Activated T-helper 2 cell treated with anti-CD3 and anti-CD28 coated beads, Interferon-gamma antibody, Interleukin-2, Interleukin-4, amounts not matched to agents 10 μg/mL and 5 μg/mL and 100 μg/mL, durations not matched to agents 14 hours and 24 hours and 36 hours (primary cell): Measurements from ENCODE around the gene FANCI. TPM values are rescaled to one million over a fixed set of nuclear protein-coding genes. Genes with fewer than 3 reads are reported as not detected.
A peak's percentile ranks its signal among the peaks of the same experiment; 100 is the strongest.

ENCODE experiments used
- DNase-seq: peaks from one replicate; pipeline ENCODE4 v3.0.0; 2021; ENCODE audit warnings: low spot score
- H3K27ac Mint-ChIP-seq: one replicate; pipeline ENCODE4 v1.8.0; 2021; ENCODE audit warnings: mixed read lengths
- H3K27me3 Mint-ChIP-seq: one replicate; pipeline ENCODE4 v1.8.0; 2021; ENCODE audit warnings: low read depth, mixed read lengths
- H3K36me3 Mint-ChIP-seq: one replicate; pipeline ENCODE4 v1.8.0; 2021; ENCODE audit warnings: low read depth, mixed read lengths
- H3K4me1 Mint-ChIP-seq: one replicate; pipeline ENCODE4 v1.8.0; 2021; ENCODE audit warnings: low read depth, mixed read lengths
- H3K4me3 Mint-ChIP-seq: one replicate; pipeline ENCODE4 v1.8.0; 2021; ENCODE audit warnings: low read depth, mild to moderate bottlenecking, moderate library complexity, mixed read lengths
- H3K9me3 Mint-ChIP-seq: one replicate; pipeline ENCODE4 v1.8.0; 2021; ENCODE audit warnings: mixed read lengths
- intact Hi-C: fragments of 100-400 bp; cut with micrococcal nuclease; formaldehyde crosslinking; loops from one replicate; pipeline ENCODE4 v1.15.1; 2023
- total RNA-seq: library from RNA; stranded (reverse); gene quantifications from 2 replicates; pipeline ENCODE4 v1.2.3, GENCODE V29; 2022

Gene FANCI
- total RNA-seq, 1 donor from 2014 or later = 176 TPM

- DNase-seq = no peak
- Mint-ChIP-seq H3K4me3 (peak overlapping the region; percentile 75), H3K36me3 (peaks cover 73% of the 10 kb centered on the region), H3K27me3 (peaks cover 2% of the 10 kb centered on the region), H3K9me3 (no peaks in the 10 kb centered on the region), H3K4me1 (peaks cover 44% of the 10 kb centered on the region), H3K27ac (peak overlapping the region; percentile 76)
- intact Hi-C loops = loop anchor here (5.0 to 10.0 kb wide), 2 partner anchors 38 to 705 kb away; partner anchors contain the start of gene AEN
Observed at GRCh38 chr15:89330119-89330518, 86.3 kb downstream of the FANCI start.

- DNase-seq = no peak
- H3K36me3 Mint-ChIP-seq = peaks cover 65% of the 10 kb centered on the region
- peak overlapping the region; percentile 75 for H3K4me3 Mint-ChIP-seq
- intact Hi-C loops = loop anchor here (5.0 to 10.0 kb wide), 2 partner anchors 39 to 706 kb away; partner anchors contain the start of gene AEN
- peaks cover 2% of the 10 kb centered on the region for H3K27me3 Mint-ChIP-seq
- H3K9me3 Mint-ChIP-seq = no peaks in the 10 kb centered on the region
- H3K4me1 Mint-ChIP-seq = peaks cover 51% of the 10 kb centered on the region
- H3K27ac Mint-ChIP-seq = no peak overlapping the region
Observed at GRCh38 chr15:89330881-89331595, 87.3 kb downstream of the FANCI start.

- no peak for DNase-seq
- Mint-ChIP-seq H3K4me3 (peak overlapping the region; percentile 75), H3K27ac (no peak overlapping the region), H3K4me1 (peaks cover 56% of the 10 kb centered on the region), H3K9me3 (no peaks in the 10 kb centered on the region), H3K27me3 (peaks cover 2% of the 10 kb centered on the region), H3K36me3 (peaks cover 53% of the 10 kb centered on the region)
- intact Hi-C loops = loop anchor here (5.0 to 10.0 kb wide), 2 partner anchors 40 to 708 kb away; partner anchors contain the start of gene AEN
Observed at GRCh38 chr15:89332446-89332845, 88.7 kb downstream of the FANCI start.

- intact Hi-C loops = loop anchor here (5.0 to 10.0 kb wide), 2 partner anchors 41 to 708 kb away; partner anchors contain the start of gene AEN
- DNase-seq = no peak
- Mint-ChIP-seq H3K27me3 (peaks cover 2% of the 10 kb centered on the region), H3K9me3 (no peaks in the 10 kb centered on the region), H3K4me1 (peaks cover 58% of the 10 kb centered on the region), H3K4me3 (peak overlapping the region; percentile 81), H3K36me3 (peaks cover 47% of the 10 kb centered on the region), H3K27ac (peak overlapping the region; percentile 52)
Observed at GRCh38 chr15:89333011-89333860, 89.5 kb downstream of the FANCI start.

GRCh38 chr15:89333959-89334509 lies 90.3 kb downstream of the FANCI start:
- H3K4me1 Mint-ChIP-seq = peaks cover 57% of the 10 kb centered on the region
- H3K4me3 Mint-ChIP-seq = peak overlapping the region; percentile 81
- peak overlapping the region; percentile 52 for H3K27ac Mint-ChIP-seq
- DNase-seq = no peak
- peaks cover 39% of the 10 kb centered on the region for H3K36me3 Mint-ChIP-seq
- H3K9me3 Mint-ChIP-seq = no peaks in the 10 kb centered on the region
- intact Hi-C loops = loop anchor here (2.0 to 10.0 kb wide), 4 partner anchors 42 to 709 kb away; partner anchors contain the start of genes AEN and TICRR
- peaks cover 3% of the 10 kb centered on the region for H3K27me3 Mint-ChIP-seq

GRCh38 chr15:89334510-89335297 lies 90.9 kb downstream of the FANCI start, which contains the start of gene POLG:
TSS of gene POLG (minus strand) at chr15:89334824. CDS start at chr15:89333754, 1,070 bp downstream.
- intact Hi-C loops = loop anchor here (1.0 to 10.0 kb wide), 5 partner anchors 42 to 710 kb away; partner anchors contain the start of genes AEN, FANCI and TICRR
- Mint-ChIP-seq H3K27me3 (peaks cover 5% of the 10 kb centered on the region), H3K4me3 (peak within 1 kb of the TSS; percentile 81), H3K9me3 (no peaks in the 10 kb centered on the region), H3K36me3 (peaks cover 32% of the 10 kb centered on the region), H3K27ac (peak within 1 kb of the TSS; percentile 85), H3K4me1 (peaks cover 51% of the 10 kb centered on the region)
- peak; percentile 98 for DNase-seq

- no peaks in the 10 kb centered on the region for H3K9me3 Mint-ChIP-seq
- H3K27ac Mint-ChIP-seq = peak overlapping the region; percentile 85
- H3K4me1 Mint-ChIP-seq = peaks cover 43% of the 10 kb centered on the region
- H3K4me3 Mint-ChIP-seq = peak overlapping the region; percentile 79
- H3K27me3 Mint-ChIP-seq = peaks cover 6% of the 10 kb centered on the region
- no peak for DNase-seq
- peaks cover 25% of the 10 kb centered on the region for H3K36me3 Mint-ChIP-seq
- intact Hi-C loops = loop anchor here (1.0 to 10.0 kb wide), 4 partner anchors 92 to 711 kb away; partner anchors contain the start of genes AEN, FANCI and TICRR
Observed at GRCh38 chr15:89335298-89336041, 91.7 kb downstream of the FANCI start.

- DNase-seq = no peak
- peaks cover 17% of the 10 kb centered on the region for H3K27me3 Mint-ChIP-seq
- H3K9me3 Mint-ChIP-seq = no peaks in the 10 kb centered on the region
- intact Hi-C loops = loop anchor here (10.0 kb wide), 1 partner anchor 713 kb away; the partner anchor contains the start of gene AEN
- H3K4me3 Mint-ChIP-seq = peak overlapping the region; percentile 38
- no peak overlapping the region for H3K27ac Mint-ChIP-seq
- H3K4me1 Mint-ChIP-seq = peaks cover 21% of the 10 kb centered on the region
- no peaks in the 10 kb centered on the region for H3K36me3 Mint-ChIP-seq
Observed at GRCh38 chr15:89338036-89338435, 94.3 kb downstream of the FANCI start.

GRCh38 chr15:89340573-89340972 lies 96.8 kb downstream of the FANCI start:
- Mint-ChIP-seq H3K4me1 (peaks cover 13% of the 10 kb centered on the region), H3K9me3 (no peaks in the 10 kb centered on the region), H3K27ac (no peak overlapping the region), H3K36me3 (no peaks in the 10 kb centered on the region), H3K27me3 (peaks cover 18% of the 10 kb centered on the region), H3K4me3 (no peak overlapping the region)
- intact Hi-C loops = no loop called here
- DNase-seq = no peak

- no peak overlapping the region for H3K27ac Mint-ChIP-seq
- no peak for DNase-seq
- H3K4me3 Mint-ChIP-seq = no peak overlapping the region
- H3K4me1 Mint-ChIP-seq = peaks cover 10% of the 10 kb centered on the region
- H3K27me3 Mint-ChIP-seq = peaks cover 18% of the 10 kb centered on the region
- no peaks in the 10 kb centered on the region for H3K9me3 Mint-ChIP-seq
- H3K36me3 Mint-ChIP-seq = no peaks in the 10 kb centered on the region
- intact Hi-C loops = no loop called here
Observed at GRCh38 chr15:89341316-89342005, 97.7 kb downstream of the FANCI start.

GRCh38 chr15:89342840-89343239 lies 99.1 kb downstream of the FANCI start:
- Mint-ChIP-seq H3K27me3 (peaks cover 18% of the 10 kb centered on the region), H3K4me3 (no peak overlapping the region), H3K4me1 (peaks cover 3% of the 10 kb centered on the region), H3K36me3 (no peaks in the 10 kb centered on the region), H3K9me3 (no peaks in the 10 kb centered on the region), H3K27ac (no peak overlapping the region)
- DNase-seq = no peak
- intact Hi-C loops = no loop called here
